SK-N-SH treated with all-trans-retinoic acid at 6 μM for 48 hours (cell line): ENCODE results near the gene NTSR1.

ENCODE experiments used
- ARNTL ChIP-seq: fragments of 450-650 bp; formaldehyde crosslinking; IDR thresholded peaks from 2 replicates; pipeline ENCODE4 v1.5.0; 2020; ENCODE audit warnings: low read depth, mild to moderate bottlenecking, moderate library complexity, borderline replicate concordance
- GLIS3 ChIP-seq: fragments of 250-450 bp; sonication (Bioruptor Pico); IDR thresholded peaks from 2 replicates; pipeline ENCODE4 v1.5.0; 2020; ENCODE audit warnings: mild to moderate bottlenecking, moderate library complexity
- PATZ1 ChIP-seq: fragments of 250-450 bp; sonication (Bioruptor Pico); IDR thresholded peaks from 2 replicates; pipeline ENCODE4 v1.8.0; 2020; ENCODE audit warnings: mild to moderate bottlenecking, moderate library complexity, borderline replicate concordance
- POU6F1 ChIP-seq: fragments of 250-450 bp; sonication (Bioruptor Pico); IDR thresholded peaks from 2 replicates; pipeline ENCODE4 v1.8.0; 2021; ENCODE audit warnings: low read depth, mild to moderate bottlenecking, moderate library complexity, borderline replicate concordance
- PPARA ChIP-seq: fragments of 250-450 bp; sonication (Bioruptor Pico); IDR thresholded peaks from 2 replicates; pipeline ENCODE4 v1.5.0; 2020; ENCODE audit warnings: mild to moderate bottlenecking, borderline replicate concordance
- RARB ChIP-seq: fragments of 250-450 bp; sonication (Bioruptor Pico); IDR thresholded peaks from 2 replicates; pipeline ENCODE4 v1.8.0; 2021; ENCODE audit warnings: mild to moderate bottlenecking, moderate library complexity
- ZFP30 ChIP-seq: fragments of 450-650 bp; formaldehyde crosslinking; IDR thresholded peaks from 2 replicates; pipeline ENCODE4 v1.5.0; 2022; ENCODE audit warnings: mild to moderate bottlenecking, moderate library complexity

GRCh38 chr20:62701161-62702012 lies 7.2 kb upstream of the NTSR1 start:
- TF ChIP-seq PATZ1 (CRISPR knock-in tag) (no peak), RARB (CRISPR knock-in tag) (no peak), ZFP30 (CRISPR knock-in tag) (no peak), PPARA (no peak), POU6F1 (no peak), ARNTL (no peak), GLIS3 (CRISPR knock-in tag) (no peak)
